ACC112 (cell line): ENCODE results near the gene RORB.

Experiments used
- H2AFZ ChIP-seq: fragments of 200-600 bp; sonication (generic); one replicate; pipeline ENCODE4 v1.6.0; 2017; ENCODE audit warnings: antibody characterized with exemption, low read length; ENCODE audit not compliant: unreplicated experiment
- H3K27ac ChIP-seq: fragments of 200-600 bp; sonication (generic); 2 replicates; pipeline ENCODE4 v1.5.1; 2014; ENCODE audit warnings: low read depth, mild to moderate bottlenecking, antibody characterized with exemption, low read length, moderate library complexity
- H3K27me3 ChIP-seq: fragments of 200-600 bp; sonication (generic); 2 replicates; pipeline ENCODE4 v1.6.1; 2014; ENCODE audit warnings: mild to moderate bottlenecking, antibody characterized with exemption, low read length, moderate library complexity, mixed read lengths; ENCODE audit not compliant: insufficient read depth
- H3K36me3 ChIP-seq: fragments of 200-600 bp; sonication (generic); 2 replicates; pipeline ENCODE4 v1.6.1; 2016; ENCODE audit warnings: mild to moderate bottlenecking, antibody characterized with exemption, low read length, moderate library complexity, mixed read lengths; ENCODE audit not compliant: insufficient read depth
- H3K4me1 ChIP-seq: fragments of 200-600 bp; sonication (generic); one replicate; pipeline ENCODE4 v1.6.1; 2016; ENCODE audit warnings: low read length, mixed read lengths; ENCODE audit not compliant: insufficient read depth, unreplicated experiment, control insufficient read depth
- H3K4me3 ChIP-seq: fragments of 200-600 bp; sonication (generic); 2 replicates; pipeline ENCODE4 v1.5.1; 2014; ENCODE audit warnings: mild to moderate bottlenecking, low read depth, low read length
- H3K79me2 ChIP-seq: fragments of 200-600 bp; sonication (generic); one replicate; pipeline ENCODE4 v1.6.0; 2016; ENCODE audit warnings: low read length; ENCODE audit not compliant: control insufficient read depth, unreplicated experiment, insufficient read depth

RORB gene

GRCh38 chr9:74534841-74535240 is 37.7 kb downstream of the RORB start:
- H3K27ac ChIP-seq = no peak overlapping the region
- no peaks in the 10 kb centered on the region for H3K79me2 ChIP-seq
- no peak overlapping the region for H2AFZ ChIP-seq
- H3K36me3 ChIP-seq = no peaks in the 10 kb centered on the region
- no peaks in the 10 kb centered on the region for H3K4me1 ChIP-seq
- H3K27me3 ChIP-seq = no peaks in the 10 kb centered on the region
- H3K4me3 ChIP-seq = no peak overlapping the region

DNA sequence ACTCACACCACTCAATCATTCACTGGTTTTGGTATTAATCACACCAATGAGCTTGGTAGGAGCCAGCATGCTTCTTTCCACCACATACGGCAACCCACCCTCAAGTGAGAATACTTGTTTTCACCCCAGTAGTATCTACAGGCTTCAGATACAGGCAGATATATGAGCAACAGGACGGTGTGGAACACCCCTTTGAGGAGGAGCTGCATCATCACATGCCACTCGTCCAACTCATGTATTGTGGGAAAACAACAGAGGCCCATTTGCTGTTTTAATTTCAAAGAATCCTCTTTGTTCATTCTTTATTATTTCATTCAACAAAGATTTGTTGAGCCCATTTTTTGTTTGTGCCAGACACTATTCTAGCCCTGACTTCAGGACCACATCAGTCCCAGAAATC is 46.0 kb downstream of the RORB start:
- Histone ChIP-seq H3K79me2 (no peaks in the 10 kb centered on the region), H3K27me3 (no peaks in the 10 kb centered on the region), H3K4me3 (no peak overlapping the region), H3K36me3 (no peaks in the 10 kb centered on the region), H2AFZ (no peak overlapping the region), H3K27ac (no peak overlapping the region), H3K4me1 (no peaks in the 10 kb centered on the region)

DNA sequence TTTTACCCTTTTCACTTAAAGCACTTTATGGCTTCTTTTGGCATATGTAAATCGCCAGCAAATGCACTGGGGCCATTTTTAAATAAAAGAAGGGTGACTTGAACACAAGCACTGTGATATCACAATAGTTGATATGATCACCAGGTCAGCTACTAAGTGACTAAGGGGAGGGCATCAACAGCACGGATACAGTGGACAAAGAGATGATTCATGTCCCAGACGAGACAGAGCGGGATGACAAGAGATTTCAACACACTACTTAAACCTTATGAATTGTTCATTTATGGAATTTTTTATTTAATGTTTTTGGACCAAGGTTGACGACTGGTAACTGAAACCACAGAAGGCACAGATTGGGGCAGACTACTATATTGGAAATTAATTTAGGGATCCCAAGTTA is 54.1 kb downstream of the RORB start:
- Histone ChIP-seq H3K4me1 (no peaks in the 10 kb centered on the region), H3K36me3 (no peaks in the 10 kb centered on the region), H3K79me2 (no peaks in the 10 kb centered on the region), H3K4me3 (no peak overlapping the region), H3K27me3 (no peaks in the 10 kb centered on the region), H2AFZ (no peak overlapping the region), H3K27ac (no peak overlapping the region)

GRCh38 chr9:74554751-74555419 is 57.8 kb downstream of the RORB start:
- H3K79me2 ChIP-seq = no peaks in the 10 kb centered on the region
- H3K27me3 ChIP-seq = no peaks in the 10 kb centered on the region
- no peak overlapping the region for H2AFZ ChIP-seq
- H3K4me3 ChIP-seq = no peak overlapping the region
- H3K27ac ChIP-seq = no peak overlapping the region
- H3K4me1 ChIP-seq = no peaks in the 10 kb centered on the region
- no peaks in the 10 kb centered on the region for H3K36me3 ChIP-seq

- no peak overlapping the region for H3K27ac ChIP-seq
- no peaks in the 10 kb centered on the region for H3K36me3 ChIP-seq
- H3K4me3 ChIP-seq = no peak overlapping the region
- H3K4me1 ChIP-seq = no peaks in the 10 kb centered on the region
- no peak overlapping the region for H2AFZ ChIP-seq
- H3K79me2 ChIP-seq = no peaks in the 10 kb centered on the region
- H3K27me3 ChIP-seq = no peaks in the 10 kb centered on the region
Observed at GRCh38 chr9:74555565-74555964, 58.4 kb downstream of the RORB start.

DNA sequence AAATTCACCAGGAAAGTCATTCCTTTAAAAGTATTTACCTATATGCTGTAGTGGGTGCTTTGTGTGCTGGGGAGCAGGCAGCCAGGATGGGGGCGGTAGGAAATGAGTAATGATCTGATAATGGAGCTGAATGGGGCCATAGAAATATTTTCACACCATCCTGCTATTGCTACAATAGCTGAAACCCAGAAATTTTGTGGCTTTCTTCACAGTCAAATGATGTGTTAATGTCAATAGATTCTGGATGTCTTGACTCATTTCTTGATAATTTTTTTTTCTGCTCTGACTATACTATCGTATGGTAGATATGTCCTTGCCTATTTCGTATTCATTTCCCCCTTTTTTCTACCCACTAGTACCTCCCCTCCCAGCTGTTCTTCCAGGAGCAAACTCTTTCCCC is 59.5 kb downstream of the RORB start:
- Histone ChIP-seq H3K36me3 (no peaks in the 10 kb centered on the region), H3K79me2 (no peaks in the 10 kb centered on the region), H3K27ac (no peak overlapping the region), H2AFZ (no peak overlapping the region), H3K4me3 (no peak overlapping the region), H3K27me3 (no peaks in the 10 kb centered on the region), H3K4me1 (no peaks in the 10 kb centered on the region)

DNA sequence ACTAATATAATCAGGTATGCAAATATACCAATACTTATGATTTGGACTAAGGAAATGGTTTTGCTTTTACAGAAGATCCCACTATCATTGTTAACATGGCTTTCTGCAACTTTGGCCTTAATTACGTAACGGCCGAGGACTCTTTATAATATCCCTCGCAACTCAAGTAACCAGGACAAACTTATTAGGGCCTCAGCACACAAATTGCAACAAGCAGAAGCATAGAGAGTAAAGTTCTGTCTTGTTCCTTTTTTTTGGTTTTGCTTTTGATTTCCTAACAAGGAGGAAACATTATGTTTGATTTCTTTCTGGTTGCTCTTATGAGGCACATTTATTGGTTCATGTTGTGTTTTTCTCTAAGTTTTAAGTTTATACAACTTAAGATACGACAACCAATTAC is 60.4 kb downstream of the RORB start:
- H3K27ac ChIP-seq = no peak overlapping the region
- H2AFZ ChIP-seq = no peak overlapping the region
- no peaks in the 10 kb centered on the region for H3K27me3 ChIP-seq
- H3K79me2 ChIP-seq = no peaks in the 10 kb centered on the region
- no peaks in the 10 kb centered on the region for H3K4me1 ChIP-seq
- H3K4me3 ChIP-seq = no peak overlapping the region
- no peaks in the 10 kb centered on the region for H3K36me3 ChIP-seq

DNA sequence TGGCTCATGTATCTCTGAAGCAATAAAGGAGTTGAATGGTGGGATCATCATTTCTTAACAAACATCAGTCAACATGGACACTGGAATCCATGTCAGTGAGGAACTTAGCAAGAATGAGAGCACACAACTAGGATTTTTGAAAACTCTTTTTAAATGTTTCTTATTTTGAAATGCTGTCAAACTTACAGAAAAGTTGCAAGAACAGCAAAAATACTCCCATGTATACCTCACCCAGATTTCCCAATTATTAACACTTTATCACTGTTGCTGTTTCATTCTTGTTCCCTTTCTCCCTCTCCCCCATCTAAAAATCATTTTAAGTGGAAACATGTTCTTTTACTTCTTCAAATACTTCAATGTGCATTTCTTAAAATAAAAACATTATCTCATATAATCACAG is 65.5 kb downstream of the RORB start:
- no peak overlapping the region for H3K4me3 ChIP-seq
- no peak overlapping the region for H3K27ac ChIP-seq
- H2AFZ ChIP-seq = no peak overlapping the region
- no peaks in the 10 kb centered on the region for H3K4me1 ChIP-seq
- no peaks in the 10 kb centered on the region for H3K79me2 ChIP-seq
- no peaks in the 10 kb centered on the region for H3K36me3 ChIP-seq
- no peaks in the 10 kb centered on the region for H3K27me3 ChIP-seq

- H3K4me1 ChIP-seq = no peaks in the 10 kb centered on the region
- H3K27me3 ChIP-seq = peaks cover 9% of the 10 kb centered on the region
- H3K36me3 ChIP-seq = no peaks in the 10 kb centered on the region
- H3K4me3 ChIP-seq = no peak overlapping the region
- H3K27ac ChIP-seq = no peak overlapping the region
- no peaks in the 10 kb centered on the region for H3K79me2 ChIP-seq
- no peak overlapping the region for H2AFZ ChIP-seq
Observed at GRCh38 chr9:74570879-74571512, 73.9 kb downstream of the RORB start.

GRCh38 chr9:74573640-74574191 is 76.6 kb downstream of the RORB start:
- H3K36me3 ChIP-seq = no peaks in the 10 kb centered on the region
- no peaks in the 10 kb centered on the region for H3K4me1 ChIP-seq
- H3K27ac ChIP-seq = no peak overlapping the region
- no peak overlapping the region for H2AFZ ChIP-seq
- H3K79me2 ChIP-seq = no peaks in the 10 kb centered on the region
- H3K4me3 ChIP-seq = no peak overlapping the region
- peaks cover 9% of the 10 kb centered on the region for H3K27me3 ChIP-seq

DNA sequence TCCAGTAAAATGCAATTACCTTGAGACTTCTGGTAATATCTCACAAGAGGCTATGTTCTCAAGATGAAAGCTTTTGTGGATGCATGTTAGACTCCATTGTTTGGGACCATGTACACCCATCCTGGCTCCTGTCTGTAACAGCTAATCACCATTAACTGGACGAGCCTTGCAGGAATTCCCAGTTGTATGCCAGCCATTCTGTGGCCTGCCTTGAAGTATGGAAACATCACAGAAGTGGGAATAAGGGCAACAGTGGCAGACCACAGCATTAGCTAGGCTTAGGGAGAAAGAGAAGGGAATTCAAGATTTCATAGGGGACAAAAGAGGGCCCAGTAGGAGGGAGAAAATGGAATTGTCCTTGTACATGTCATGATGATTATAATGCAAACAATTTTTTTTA is 79.0 kb downstream of the RORB start:
- no peaks in the 10 kb centered on the region for H3K79me2 ChIP-seq
- H2AFZ ChIP-seq = no peak overlapping the region
- peaks cover 16% of the 10 kb centered on the region for H3K27me3 ChIP-seq
- H3K36me3 ChIP-seq = no peaks in the 10 kb centered on the region
- no peak overlapping the region for H3K4me3 ChIP-seq
- no peak overlapping the region for H3K27ac ChIP-seq
- no peaks in the 10 kb centered on the region for H3K4me1 ChIP-seq
